Astrocyte (in vitro differentiated cells and primary cell): ENCODE results near the gene MAPKAPK2. TPM values are rescaled to one million over a fixed set of nuclear protein-coding genes. Genes with fewer than 3 reads are reported as not detected.

Experiments
- DNase-seq: peaks from one replicate; pipeline ENCODE4 v3.0.0-alpha.2; 2010; ENCODE audit warnings: low read depth
- FAIRE-seq: peaks from 2 replicates; lab custom pipeline; 2011; peaks lifted over from hg19 to GRCh38; lab: Jason Lieb, UNC
- H2AFZ ChIP-seq: 2 replicates; pipeline ENCODE4 v1.6.0; 2012; ENCODE audit warnings: low read depth, low read length, inconsistent platforms
- H3K27ac ChIP-seq: 2 replicates; pipeline ENCODE4 v1.5.1; 2011; ENCODE audit warnings: low read depth, low read length, inconsistent platforms
- H3K27me3 ChIP-seq: 2 replicates; pipeline ENCODE4 v1.6.0; 2011; ENCODE audit warnings: low read length, inconsistent platforms; ENCODE audit not compliant: insufficient read depth
- H3K36me3 ChIP-seq: 2 replicates; pipeline ENCODE4 v1.5.1; 2011; ENCODE audit warnings: low read length, inconsistent platforms; ENCODE audit not compliant: insufficient read depth
- H3K4me1 ChIP-seq: 2 replicates; pipeline ENCODE4 v1.5.1; 2011; ENCODE audit warnings: low read length, inconsistent platforms; ENCODE audit not compliant: insufficient read depth
- H3K4me2 ChIP-seq: 2 replicates; pipeline ENCODE4 v1.6.0; 2012; ENCODE audit warnings: low read length, inconsistent platforms
- H3K4me3 ChIP-seq: 2 replicates; pipeline ENCODE4 v1.5.1; 2011; ENCODE audit warnings: low read depth, mild to moderate bottlenecking, low read length, inconsistent platforms; ENCODE audit not compliant: insufficient read depth
- H3K79me2 ChIP-seq: 2 replicates; pipeline ENCODE4 v1.6.0; 2012; ENCODE audit warnings: mild to moderate bottlenecking, low read length, inconsistent platforms; ENCODE audit not compliant: insufficient read depth
- H3K9ac ChIP-seq: 2 replicates; pipeline ENCODE4 v1.6.0; 2012; ENCODE audit warnings: mild to moderate bottlenecking, low read length, inconsistent platforms
- H3K9me3 ChIP-seq: 2 replicates; pipeline ENCODE4 v1.5.1; 2012; ENCODE audit warnings: low read depth, mild to moderate bottlenecking, low read length, inconsistent platforms; ENCODE audit not compliant: insufficient read depth
- H4K20me1 ChIP-seq: 2 replicates; pipeline ENCODE4 v1.6.0; 2012; ENCODE audit warnings: low read length, inconsistent platforms; ENCODE audit not compliant: insufficient read depth
- H3K27ac Mint-ChIP-seq: one replicate; pipeline ENCODE4 v1.8.0; 2021; ENCODE audit warnings: mild to moderate bottlenecking, mixed read lengths; ENCODE audit not compliant: unreplicated experiment
- H3K27me3 Mint-ChIP-seq: one replicate; pipeline ENCODE4 v1.8.0; 2021; ENCODE audit warnings: low read depth, mixed read lengths; ENCODE audit not compliant: unreplicated experiment
- H3K36me3 Mint-ChIP-seq: one replicate; pipeline ENCODE4 v1.8.0; 2021; ENCODE audit warnings: low read depth, mixed read lengths; ENCODE audit not compliant: unreplicated experiment
- H3K4me1 Mint-ChIP-seq: one replicate; pipeline ENCODE4 v1.8.0; 2021; ENCODE audit warnings: low read depth, mixed read lengths; ENCODE audit not compliant: unreplicated experiment
- H3K4me3 Mint-ChIP-seq: one replicate; pipeline ENCODE4 v1.8.0; 2021; ENCODE audit warnings: mild to moderate bottlenecking, moderate library complexity, mixed read lengths; ENCODE audit not compliant: unreplicated experiment
- H3K9me3 Mint-ChIP-seq: one replicate; pipeline ENCODE4 v1.8.0; 2021; ENCODE audit warnings: mild to moderate bottlenecking, mixed read lengths; ENCODE audit not compliant: unreplicated experiment
- EZH2 ChIP-seq: IDR thresholded peaks from 2 replicates; pipeline ENCODE4 v1.6.1; 2012; ENCODE audit warnings: mild to moderate bottlenecking, low read length, inconsistent platforms; ENCODE audit not compliant: insufficient read depth
- total RNA-seq: library from RNA; stranded (reverse); gene quantifications from 2 replicates; pipeline ENCODE4 v1.2.1, GENCODE V29; 2021
- TF ChIP-seq, protein P1 (sequence below): IDR thresholded peaks from 2 replicates; pipeline ENCODE4 v1.5.1; 2011; ENCODE audit warnings: low read depth, mild to moderate bottlenecking, inconsistent platforms, low read length, moderate library complexity; ENCODE audit not compliant: insufficient read depth

Gene MAPKAPK2
- total RNA-seq, 1 donor from 2014 or later, result 108 TPM

DNA sequence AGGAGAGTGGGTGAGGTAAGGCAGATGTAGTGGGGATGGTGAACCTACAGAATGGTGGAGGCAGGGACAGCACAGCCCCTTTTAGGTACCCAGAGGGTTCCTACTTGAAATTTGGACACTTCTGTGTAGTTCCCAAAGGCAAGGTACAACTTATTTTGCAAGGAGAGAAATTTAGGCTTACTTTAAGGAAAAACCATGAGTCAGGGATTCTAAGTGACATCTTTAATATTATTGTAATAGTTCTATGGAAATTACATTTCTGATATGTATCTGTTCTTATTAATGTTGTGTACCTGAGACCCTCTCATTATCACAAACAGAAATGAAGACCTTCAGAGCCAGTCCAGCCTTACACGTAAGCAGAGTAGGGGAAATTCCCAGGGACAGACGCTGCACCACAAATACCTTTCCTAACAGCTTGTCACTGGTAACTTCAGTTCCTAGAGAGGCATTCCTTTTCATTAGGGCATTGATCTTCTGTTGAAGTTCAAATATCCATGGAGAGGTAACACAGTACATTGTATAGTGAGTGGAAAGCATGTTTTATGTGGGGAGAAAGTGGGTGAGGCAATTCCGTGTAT is 41.5 kb upstream of the MAPKAPK2 start:
- Mint-ChIP-seq H3K27me3 (no peaks in the 10 kb centered on the region), H3K9me3 (no peaks in the 10 kb centered on the region), H3K27ac (no peak overlapping the region), H3K4me3 (no peak overlapping the region), H3K4me1 (peaks cover 6% of the 10 kb centered on the region), H3K36me3 (peaks cover 12% of the 10 kb centered on the region)
- Histone ChIP-seq H3K79me2 (no peaks in the 10 kb centered on the region), H3K4me2 (no peak overlapping the region), H2AFZ (no peak overlapping the region), H3K4me1 (no peaks in the 10 kb centered on the region), H4K20me1 (peaks cover 6% of the 10 kb centered on the region), H3K27ac (no peak overlapping the region), H3K9me3 (no peaks in the 10 kb centered on the region), H3K9ac (no peak overlapping the region), H3K36me3 (peaks cover 15% of the 10 kb centered on the region), H3K4me3 (no peak overlapping the region), H3K27me3 (no peaks in the 10 kb centered on the region)
- DNase-seq (no peak), FAIRE-seq (no peak)
- TF ChIP-seq, protein P1, sequence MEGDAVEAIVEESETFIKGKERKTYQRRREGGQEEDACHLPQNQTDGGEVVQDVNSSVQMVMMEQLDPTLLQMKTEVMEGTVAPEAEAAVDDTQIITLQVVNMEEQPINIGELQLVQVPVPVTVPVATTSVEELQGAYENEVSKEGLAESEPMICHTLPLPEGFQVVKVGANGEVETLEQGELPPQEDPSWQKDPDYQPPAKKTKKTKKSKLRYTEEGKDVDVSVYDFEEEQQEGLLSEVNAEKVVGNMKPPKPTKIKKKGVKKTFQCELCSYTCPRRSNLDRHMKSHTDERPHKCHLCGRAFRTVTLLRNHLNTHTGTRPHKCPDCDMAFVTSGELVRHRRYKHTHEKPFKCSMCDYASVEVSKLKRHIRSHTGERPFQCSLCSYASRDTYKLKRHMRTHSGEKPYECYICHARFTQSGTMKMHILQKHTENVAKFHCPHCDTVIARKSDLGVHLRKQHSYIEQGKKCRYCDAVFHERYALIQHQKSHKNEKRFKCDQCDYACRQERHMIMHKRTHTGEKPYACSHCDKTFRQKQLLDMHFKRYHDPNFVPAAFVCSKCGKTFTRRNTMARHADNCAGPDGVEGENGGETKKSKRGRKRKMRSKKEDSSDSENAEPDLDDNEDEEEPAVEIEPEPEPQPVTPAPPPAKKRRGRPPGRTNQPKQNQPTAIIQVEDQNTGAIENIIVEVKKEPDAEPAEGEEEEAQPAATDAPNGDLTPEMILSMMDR, result no peak
- TF ChIP-seq EZH2, result no peak

DNA sequence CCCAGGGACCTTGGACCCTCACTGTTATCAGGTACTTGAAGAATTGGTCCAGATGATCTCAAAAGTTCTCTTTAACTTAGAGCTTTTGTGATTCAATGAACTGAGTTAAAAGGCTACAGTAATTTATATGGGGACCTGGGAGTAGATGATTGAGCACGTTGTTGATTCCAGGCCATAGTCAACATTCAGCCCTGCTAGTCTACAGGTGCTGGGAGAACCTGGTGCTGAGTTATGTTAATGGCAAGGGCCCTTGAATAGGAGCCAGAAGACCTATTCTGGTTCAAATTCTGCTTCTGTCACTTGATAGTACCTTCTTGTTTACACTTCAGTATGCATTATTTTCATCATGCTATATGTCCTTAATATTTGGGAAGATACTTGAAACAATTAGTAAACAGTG is 38.2 kb upstream of the MAPKAPK2 start:
- H3K79me2 ChIP-seq, result no peaks in the 10 kb centered on the region
- Mint-ChIP-seq H3K4me1 (peaks cover 14% of the 10 kb centered on the region), H3K27me3 (no peaks in the 10 kb centered on the region), H3K27ac (no peak overlapping the region), H3K36me3 (peaks cover 11% of the 10 kb centered on the region), H3K9me3 (no peaks in the 10 kb centered on the region), H3K4me3 (no peak overlapping the region)
- H3K9ac ChIP-seq, result no peak overlapping the region
- no peak overlapping the region for H3K4me3 ChIP-seq
- no peak overlapping the region for H3K27ac ChIP-seq
- no peak for FAIRE-seq
- no peaks in the 10 kb centered on the region for H3K4me1 ChIP-seq
- no peak overlapping the region for H2AFZ ChIP-seq
- TF ChIP-seq, protein P1, result no peak
- TF ChIP-seq EZH2, result no peak
- no peaks in the 10 kb centered on the region for H3K27me3 ChIP-seq
- H3K9me3 ChIP-seq, result no peaks in the 10 kb centered on the region
- H4K20me1 ChIP-seq, result peaks cover 11% of the 10 kb centered on the region
- H3K4me2 ChIP-seq, result no peak overlapping the region
- H3K36me3 ChIP-seq, result peaks cover 11% of the 10 kb centered on the region
- DNase-seq, result no peak

DNA sequence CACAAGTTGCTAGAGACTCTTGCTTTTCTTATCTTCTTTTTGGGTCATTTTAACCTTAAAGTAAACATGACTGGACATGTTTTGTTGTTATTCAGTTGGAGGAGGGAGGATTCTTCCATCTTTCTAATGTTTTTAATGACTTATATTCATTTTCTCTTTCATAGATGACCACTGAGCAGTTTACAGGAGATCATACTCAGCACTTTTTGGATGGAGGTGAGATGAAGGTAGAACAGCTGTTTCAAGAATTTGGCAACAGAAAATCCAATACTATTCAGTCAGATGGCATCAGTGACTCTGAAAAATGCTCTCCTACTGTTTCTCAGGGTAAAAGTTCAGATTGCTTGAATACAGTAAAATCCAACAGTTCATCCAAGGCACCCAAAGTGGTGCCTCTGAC is 37.5 kb upstream of the MAPKAPK2 start:
- H2AFZ ChIP-seq, result no peak overlapping the region
- H4K20me1 ChIP-seq, result peaks cover 11% of the 10 kb centered on the region
- H3K4me3 Mint-ChIP-seq, result no peak overlapping the region
- TF ChIP-seq, protein P1, result no peak
- no peak for TF ChIP-seq EZH2
- H3K36me3 ChIP-seq, result peaks cover 11% of the 10 kb centered on the region
- peaks cover 11% of the 10 kb centered on the region for H3K36me3 Mint-ChIP-seq
- no peaks in the 10 kb centered on the region for H3K9me3 ChIP-seq
- H3K9me3 Mint-ChIP-seq, result no peaks in the 10 kb centered on the region
- H3K27ac Mint-ChIP-seq, result peak overlapping the region; percentile 6
- no peaks in the 10 kb centered on the region for H3K27me3 Mint-ChIP-seq
- no peaks in the 10 kb centered on the region for H3K4me1 ChIP-seq
- no peak overlapping the region for H3K4me2 ChIP-seq
- no peaks in the 10 kb centered on the region for H3K27me3 ChIP-seq
- DNase-seq (no peak), FAIRE-seq (no peak)
- H3K4me3 ChIP-seq, result no peak overlapping the region
- no peak overlapping the region for H3K27ac ChIP-seq
- peaks cover 14% of the 10 kb centered on the region for H3K4me1 Mint-ChIP-seq
- H3K79me2 ChIP-seq, result no peaks in the 10 kb centered on the region
- no peak overlapping the region for H3K9ac ChIP-seq
